OCI-LY1 (cell line): ENCODE results near the gene PYGM.

Source experiments
- CTCF ChIP-seq: fragments of 200-600 bp; sonication (generic), shearing (Covaris generic); IDR thresholded peaks from 2 replicates; pipeline ENCODE4 v1.5.1; 2017; ENCODE audit warnings: mild to moderate bottlenecking, antibody characterized with exemption, low read length, moderate library complexity, mixed read lengths
- EZH2 ChIP-seq: fragments of 200-600 bp; sonication (generic), shearing (Covaris generic); IDR thresholded peaks from 2 replicates; pipeline ENCODE4 v1.8.0; 2017; ENCODE audit warnings: borderline replicate concordance, mixed run types, mild to moderate bottlenecking, antibody characterized with exemption, low read length, moderate library complexity, mixed read lengths

- TF ChIP-seq CTCF (no peak), EZH2 (no peak)
These were observed 39.6 kb downstream of the PYGM start for GRCh38 chr11:64720167-64720566.
